Measurements from ENCODE around the gene GRAMD2A.

DNA sequence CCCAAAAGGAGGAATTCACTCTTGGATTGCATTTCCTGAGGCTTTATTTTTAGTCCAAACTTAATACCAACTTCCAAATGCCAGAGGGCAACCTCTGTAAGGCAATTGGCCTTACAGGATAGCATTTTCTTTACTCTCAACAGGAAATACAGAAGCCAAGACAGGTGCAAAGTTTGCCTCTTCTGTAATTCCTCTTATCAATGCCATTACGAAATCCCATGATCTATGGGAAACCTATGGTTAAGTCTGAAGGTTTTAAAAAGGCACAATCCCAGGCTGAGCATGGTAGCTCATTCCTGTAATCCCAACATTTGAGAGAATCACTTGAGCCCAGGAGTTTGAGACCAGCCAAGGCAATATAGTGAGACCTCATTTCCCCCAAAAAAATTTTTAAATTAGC, 18.5 kb upstream of the GRAMD2A start:
- TF ChIP-seq, protein P1, sequence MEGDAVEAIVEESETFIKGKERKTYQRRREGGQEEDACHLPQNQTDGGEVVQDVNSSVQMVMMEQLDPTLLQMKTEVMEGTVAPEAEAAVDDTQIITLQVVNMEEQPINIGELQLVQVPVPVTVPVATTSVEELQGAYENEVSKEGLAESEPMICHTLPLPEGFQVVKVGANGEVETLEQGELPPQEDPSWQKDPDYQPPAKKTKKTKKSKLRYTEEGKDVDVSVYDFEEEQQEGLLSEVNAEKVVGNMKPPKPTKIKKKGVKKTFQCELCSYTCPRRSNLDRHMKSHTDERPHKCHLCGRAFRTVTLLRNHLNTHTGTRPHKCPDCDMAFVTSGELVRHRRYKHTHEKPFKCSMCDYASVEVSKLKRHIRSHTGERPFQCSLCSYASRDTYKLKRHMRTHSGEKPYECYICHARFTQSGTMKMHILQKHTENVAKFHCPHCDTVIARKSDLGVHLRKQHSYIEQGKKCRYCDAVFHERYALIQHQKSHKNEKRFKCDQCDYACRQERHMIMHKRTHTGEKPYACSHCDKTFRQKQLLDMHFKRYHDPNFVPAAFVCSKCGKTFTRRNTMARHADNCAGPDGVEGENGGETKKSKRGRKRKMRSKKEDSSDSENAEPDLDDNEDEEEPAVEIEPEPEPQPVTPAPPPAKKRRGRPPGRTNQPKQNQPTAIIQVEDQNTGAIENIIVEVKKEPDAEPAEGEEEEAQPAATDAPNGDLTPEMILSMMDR (IDR thresholded peaks at IDR 0.05): no peak
- TF ChIP-seq POLR2A (IDR thresholded peaks at IDR 0.05): no peak
